OCI-LY3 (cell line): ENCODE data around the gene LRRC56.

ENCODE experiments used
- H2AFZ ChIP-seq: fragments of 200-600, 300-600 bp; shearing (Covaris generic); 2 replicates; pipeline ENCODE4 v1.6.0; 2014; ENCODE audit warnings: antibody characterized with exemption, low read depth, low read length
- H3K27ac ChIP-seq: fragments of 200-600, 300-600 bp; sonication (generic); 2 replicates; pipeline ENCODE4 v1.5.1; 2014; ENCODE audit warnings: mild to moderate bottlenecking, low read length, moderate library complexity, mixed read lengths
- H3K27me3 ChIP-seq: fragments of 200-600, 300-600 bp; sonication (generic); 2 replicates; pipeline ENCODE4 v1.6.1; 2014; ENCODE audit warnings: low read depth, low read length, mixed read lengths
- H3K36me3 ChIP-seq: fragments of 200-600, 300-600 bp; sonication (generic); replicated peaks from 2 replicates; pipeline ENCODE3; 2014; ENCODE audit warnings: low read depth, low read length, mixed read lengths
- H3K4me1 ChIP-seq: fragments of 300-600, 200-600 bp; sonication (generic); 2 replicates; pipeline ENCODE4 v1.6.1; 2014; ENCODE audit warnings: low read length, mixed read lengths
- H3K4me2 ChIP-seq: fragments of 200-600, 300-600 bp; sonication (generic); 2 replicates; pipeline ENCODE4 v1.6.1; 2014; ENCODE audit warnings: low read length, mixed read lengths
- H3K4me3 ChIP-seq: fragments of 300-600, 200-600 bp; sonication (generic); 2 replicates; pipeline ENCODE4 v1.5.1; 2014; ENCODE audit warnings: antibody characterized with exemption, mild to moderate bottlenecking, low read length, moderate library complexity
- H3K79me2 ChIP-seq: fragments of 300-600, 200-600 bp; shearing (Covaris generic); 2 replicates; pipeline ENCODE4 v1.6.1; 2014; ENCODE audit warnings: mild to moderate bottlenecking, low read length, mixed read lengths
- H3K9ac ChIP-seq: fragments of 300-600, 200-600 bp; shearing (Covaris generic); 2 replicates; pipeline ENCODE4 v1.6.0; 2014; ENCODE audit warnings: mild to moderate bottlenecking, low read length, moderate library complexity
- H3K9me3 ChIP-seq: fragments of 200-600, 300-600 bp; shearing (Covaris generic); 2 replicates; pipeline ENCODE4 v1.6.1; 2014; ENCODE audit warnings: low read length, mixed read lengths; ENCODE audit not compliant: insufficient read depth
- H4K20me1 ChIP-seq: fragments of 200-600, 300-600 bp; sonication (generic); 2 replicates; pipeline ENCODE4 v1.6.1; 2016; ENCODE audit warnings: low read length, mixed read lengths; ENCODE audit not compliant: insufficient read depth
- EZH2phosphoT487 ChIP-seq: fragments of 200-600 bp; shearing (Covaris generic); IDR thresholded peaks from 2 replicates; pipeline ENCODE4 v1.6.1; 2018; ENCODE audit warnings: antibody characterized with exemption, mixed run types, low read depth
- TF ChIP-seq, protein P1 (sequence below): fragments of 200-600, 300-600 bp; sonication (generic); IDR thresholded peaks from 2 replicates; pipeline ENCODE4 v1.5.1; 2014; ENCODE audit warnings: antibody characterized with exemption, low read length, low read depth

The LRRC56 gene

DNA sequence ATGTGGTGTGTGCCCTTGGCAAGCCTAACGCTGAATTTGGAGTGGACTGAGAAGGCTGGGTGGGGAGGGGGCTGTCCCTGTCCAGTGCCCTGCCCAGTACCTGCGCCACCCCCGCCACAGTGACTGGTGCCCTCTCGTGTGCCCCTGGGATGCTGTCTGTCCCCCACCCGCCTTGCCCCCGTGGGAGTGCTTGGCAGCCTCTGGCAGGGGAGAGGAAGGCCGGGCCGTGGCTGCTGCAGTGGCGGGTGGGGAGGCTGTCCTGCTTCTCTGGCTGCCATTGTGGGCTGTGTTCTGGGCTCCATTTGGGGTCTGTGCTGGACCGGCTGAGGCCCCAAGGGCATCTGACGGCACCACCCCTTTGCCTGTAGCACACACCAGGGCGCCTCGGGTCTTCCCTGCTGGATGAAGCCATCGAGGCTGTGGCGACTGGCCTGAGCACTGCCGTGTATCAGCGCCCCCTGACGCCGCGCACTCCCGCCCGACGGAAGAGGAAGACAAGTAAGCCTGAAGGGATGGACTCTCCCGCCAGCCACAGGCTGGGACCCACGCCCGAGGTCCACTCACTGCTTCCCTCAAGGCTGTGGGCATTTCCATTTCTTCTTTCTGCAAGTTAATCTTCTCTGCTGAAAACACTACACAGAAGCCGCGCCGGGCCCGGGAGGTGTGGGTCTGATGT, 60.8 kb downstream of the LRRC56 start:
- H3K79me2 ChIP-seq: peaks cover 6% of the 10 kb centered on the region; the same call in 1 of the 2 replicates
- H3K36me3 ChIP-seq: peaks cover 47% of the 10 kb centered on the region
- TF ChIP-seq, protein P1, sequence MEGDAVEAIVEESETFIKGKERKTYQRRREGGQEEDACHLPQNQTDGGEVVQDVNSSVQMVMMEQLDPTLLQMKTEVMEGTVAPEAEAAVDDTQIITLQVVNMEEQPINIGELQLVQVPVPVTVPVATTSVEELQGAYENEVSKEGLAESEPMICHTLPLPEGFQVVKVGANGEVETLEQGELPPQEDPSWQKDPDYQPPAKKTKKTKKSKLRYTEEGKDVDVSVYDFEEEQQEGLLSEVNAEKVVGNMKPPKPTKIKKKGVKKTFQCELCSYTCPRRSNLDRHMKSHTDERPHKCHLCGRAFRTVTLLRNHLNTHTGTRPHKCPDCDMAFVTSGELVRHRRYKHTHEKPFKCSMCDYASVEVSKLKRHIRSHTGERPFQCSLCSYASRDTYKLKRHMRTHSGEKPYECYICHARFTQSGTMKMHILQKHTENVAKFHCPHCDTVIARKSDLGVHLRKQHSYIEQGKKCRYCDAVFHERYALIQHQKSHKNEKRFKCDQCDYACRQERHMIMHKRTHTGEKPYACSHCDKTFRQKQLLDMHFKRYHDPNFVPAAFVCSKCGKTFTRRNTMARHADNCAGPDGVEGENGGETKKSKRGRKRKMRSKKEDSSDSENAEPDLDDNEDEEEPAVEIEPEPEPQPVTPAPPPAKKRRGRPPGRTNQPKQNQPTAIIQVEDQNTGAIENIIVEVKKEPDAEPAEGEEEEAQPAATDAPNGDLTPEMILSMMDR: no peak
- TF ChIP-seq EZH2phosphoT487: no peak
- H3K9ac ChIP-seq: no peak overlapping the region
- no peak overlapping the region for H2AFZ ChIP-seq
- no peak overlapping the region for H3K27ac ChIP-seq
- H3K4me2 ChIP-seq: no peak overlapping the region
- no peaks in the 10 kb centered on the region for H3K27me3 ChIP-seq
- no peaks in the 10 kb centered on the region for H3K4me1 ChIP-seq
- H3K4me3 ChIP-seq: no peak overlapping the region
- H4K20me1 ChIP-seq: no peaks in the 10 kb centered on the region
- no peaks in the 10 kb centered on the region for H3K9me3 ChIP-seq

DNA sequence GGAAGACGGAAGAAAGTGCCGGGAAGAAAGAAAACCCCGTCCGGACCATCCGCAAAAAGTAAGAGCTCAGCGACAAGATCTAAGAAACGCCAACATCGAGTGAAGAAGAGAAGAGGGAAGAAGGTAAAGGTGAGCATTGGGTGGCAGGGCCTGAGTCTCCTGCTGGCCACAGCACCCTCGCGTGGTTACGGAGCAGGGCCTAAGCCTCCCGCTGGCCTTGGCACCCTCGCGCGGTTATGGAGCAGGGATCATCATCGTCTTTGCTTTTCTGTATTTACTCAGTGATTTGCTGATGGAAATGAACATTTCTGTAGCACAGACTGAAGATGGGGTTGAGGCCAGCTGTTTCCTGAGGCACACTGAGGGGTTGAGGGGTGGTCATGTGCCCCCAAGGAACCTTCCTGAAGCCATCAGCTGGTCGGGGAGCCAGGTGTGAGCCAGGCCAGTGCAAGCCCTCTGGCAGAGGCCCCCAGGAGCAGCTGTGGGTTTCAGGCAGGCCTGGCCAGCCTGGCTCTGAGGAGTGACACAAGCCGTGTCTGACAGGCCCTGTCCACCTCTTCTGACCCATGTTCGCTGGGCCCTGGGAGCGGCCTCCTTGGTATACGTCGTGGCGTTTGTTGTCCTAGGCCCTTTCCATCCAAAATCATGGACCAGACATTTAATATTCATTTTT, 64.4 kb downstream of the LRRC56 start:
- Histone ChIP-seq H3K36me3 (peaks cover 41% of the 10 kb centered on the region), H3K9me3 (no peaks in the 10 kb centered on the region), H3K27me3 (no peaks in the 10 kb centered on the region), H3K27ac (no peak overlapping the region), H3K79me2 (no peaks in the 10 kb centered on the region; the same call in 1 of the 2 replicates), H3K4me3 (no peak overlapping the region), H3K4me2 (no peak overlapping the region), H2AFZ (no peak overlapping the region), H3K4me1 (no peaks in the 10 kb centered on the region), H4K20me1 (no peaks in the 10 kb centered on the region), H3K9ac (no peak overlapping the region)
- TF ChIP-seq EZH2phosphoT487: no peak
- TF ChIP-seq, protein P1: no peak

DNA sequence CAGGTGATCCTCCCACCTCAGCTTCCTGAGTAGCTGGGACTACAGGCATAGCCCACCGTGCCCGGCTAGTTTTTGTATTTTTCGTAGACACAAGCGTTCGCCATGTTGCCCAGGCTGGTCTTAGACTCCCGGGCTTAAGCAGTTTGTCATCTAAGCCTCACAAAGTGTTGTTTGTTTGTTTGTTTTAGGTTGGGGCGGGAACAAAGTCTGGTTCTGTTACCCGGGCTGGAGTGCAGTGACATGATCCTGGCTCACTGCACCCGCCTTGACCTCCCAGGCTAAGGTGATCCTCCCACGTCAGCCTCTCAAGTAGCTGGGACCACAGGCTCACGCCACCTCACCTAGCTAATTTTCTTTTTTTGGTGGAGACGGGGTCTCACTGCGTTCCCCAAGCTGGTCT, 65.8 kb downstream of the LRRC56 start:
- Histone ChIP-seq H3K27me3 (no peaks in the 10 kb centered on the region), H4K20me1 (no peaks in the 10 kb centered on the region), H2AFZ (no peak overlapping the region), H3K79me2 (no peaks in the 10 kb centered on the region), H3K4me2 (no peak overlapping the region), H3K36me3 (peaks cover 45% of the 10 kb centered on the region), H3K9ac (no peak overlapping the region), H3K9me3 (no peaks in the 10 kb centered on the region), H3K4me1 (no peaks in the 10 kb centered on the region), H3K4me3 (no peak overlapping the region), H3K27ac (no peak overlapping the region)
- TF ChIP-seq, protein P1: no peak
- no peak for TF ChIP-seq EZH2phosphoT487
